Gastrocnemius medialis (tissue), 4 donors: ENCODE results near the gene TMEM126B. TPM values are rescaled to one million over a fixed set of nuclear protein-coding genes. Genes with fewer than 3 reads are reported as not detected.
A peak's percentile ranks its signal among the peaks of the same experiment; 100 is the strongest.

Experiments
- ATAC-seq, 2 donors: fragments of 150-250 bp; one replicate each; pipeline ENCODE4 v1.9.1; 2016
- DNase-seq, 2 donors: peaks; one replicate each; pipeline ENCODE4 v3.0.0-alpha.2; 2019
- H3K27ac ChIP-seq, 4 donors: fragments of 200-600 bp; sonication (generic); 1 replicate in 1 of 4; 2 replicates in 3 of 4; pipeline ENCODE4 v1.5.1; 2016 to 2018; ENCODE audit warnings: mild to moderate bottlenecking in 2 of 4, moderate library complexity in 1 of 4
- H3K27me3 ChIP-seq, 3 donors: fragments of 200-600 bp; sonication (generic) in 2 of 3; 1 replicate in 1 of 3; 2 replicates in 2 of 3; pipeline versions ENCODE4 v1.5.1 to v1.6.0; 2016 to 2019; ENCODE audit warnings: mild to moderate bottlenecking in 1 of 3, moderate library complexity in 1 of 3
- H3K36me3 ChIP-seq, 2 donors: fragments of 200-600 bp; sonication (generic) in 1 of 2; one replicate each; pipeline ENCODE4 v1.5.1; 2017 to 2018
- H3K4me1 ChIP-seq, 2 donors: fragments of 200-600 bp; sonication (generic) in 1 of 2; one replicate each; pipeline ENCODE4 v1.5.1; 2016 to 2017; ENCODE audit warnings: mild to moderate bottlenecking in 2 of 2
- H3K4me3 ChIP-seq, 4 donors: fragments of 200-600 bp; sonication (generic) in 3 of 4; 1 replicate in 1 of 4; 2 replicates in 3 of 4; pipeline ENCODE4 v1.5.1; 2016 to 2019; ENCODE audit warnings: mild to moderate bottlenecking in 2 of 4
- H3K9me3 ChIP-seq, 3 donors: fragments of 200-600 bp; sonication (generic) in 2 of 3; 1 replicate in 1 of 3; 2 replicates in 2 of 3; pipeline ENCODE4 v1.5.1; 2016 to 2019
- CTCF ChIP-seq, 5 experiments: fragments of 450-650 bp in 3 of 5; fragments of 200-600 bp in 2 of 5; sonication (generic) in 2 of 5; IDR thresholded peaks in 4 of 5; conservative IDR thresholded peaks in 1 of 5; 1 replicate in 4 of 5; 2 replicates in 1 of 5; pipeline ENCODE4 v1.5.1; 2016 to 2019; ENCODE audit warnings: antibody characterized with exemption in 5 of 5, mild to moderate bottlenecking in 3 of 5, moderate library complexity in 3 of 5
- POLR2A ChIP-seq, 2 donors: fragments of 450-650 bp; IDR thresholded peaks; one replicate each; pipeline ENCODE4 v1.6.1; 2017; ENCODE audit warnings: antibody characterized with exemption in 2 of 2, mild to moderate bottlenecking in 2 of 2, moderate library complexity in 2 of 2
- in situ Hi-C, 4 donors: fragments of 200-750 bp; cut with MboI; loops; one replicate each; pipeline versions ENCODE4 v1.15.0 to v1.8.0; 2017; ENCODE audit warnings: low sequenced_read_pairs in 4 of 4
- intact Hi-C: fragments of 100-400 bp; cut with DNase I; formaldehyde crosslinking; loops from one replicate; pipeline ENCODE4 v1.15.1; 2023; ENCODE audit warnings: low total_unique reads
- total RNA-seq, 4 donors: library from RNA; depleted of rRNA; stranded (reverse); fragments of >200 nt; gene quantifications; one replicate each; pipeline versions ENCODE4 v1.1.0 to v1.2.3, GENCODE V29; 2016

TMEM126B gene
- total RNA-seq, 4 donors from 2014 or later, result 13.6 to 38.6 (median 28.6) TPM

GRCh38 chr11:85595285-85595884, 33.0 kb upstream of the TMEM126B start:
- no peaks in the 10 kb centered on the region for H3K9me3 ChIP-seq
- no peaks in the 10 kb centered on the region for H3K36me3 ChIP-seq
- in situ Hi-C loops (loop anchor here in 2 of 4 donors (25.0 kb wide), 1 partner anchor 242 kb away; no protein-coding TSS in a partner anchor), intact Hi-C loops (loop anchor here (2.0 to 10.0 kb wide), 3 partner anchors 69 to 619 kb away; partner anchors contain the start of gene CREBZF)
- H3K4me1 ChIP-seq, result no peaks in the 10 kb centered on the region
- no peaks in the 10 kb centered on the region for H3K27me3 ChIP-seq
- TF ChIP-seq POLR2A (IDR thresholded peaks at IDR 0.05) (no peak), CTCF (IDR thresholded peaks at IDR 0.05 in 4 of 5, conservative IDR thresholded peaks at IDR 0.05 in 1 of 5) (peak; percentile 40 to 78 (median 67))
- DNase-seq, result no peak
- no peak overlapping the region for H3K27ac ChIP-seq
- no peak for ATAC-seq
- no peak overlapping the region for H3K4me3 ChIP-seq

GRCh38 chr11:85596886-85597285, 31.5 kb upstream of the TMEM126B start:
- in situ Hi-C loops, result loop anchor here in 2 of 4 donors (25.0 kb wide), 1 partner anchor 240 kb away; no protein-coding TSS in a partner anchor
- H3K4me3 ChIP-seq, result no peak overlapping the region
- no peaks in the 10 kb centered on the region for H3K36me3 ChIP-seq
- intact Hi-C loops, result loop anchor here (10.0 kb wide), 2 partner anchors 228 to 618 kb away; no protein-coding TSS in a partner anchor
- no peak for ATAC-seq
- no peak overlapping the region for H3K27ac ChIP-seq
- TF ChIP-seq CTCF (IDR thresholded peaks at IDR 0.05 in 4 of 5, conservative IDR thresholded peaks at IDR 0.05 in 1 of 5), result no peak
- TF ChIP-seq POLR2A (IDR thresholded peaks at IDR 0.05), result no peak
- no peak for DNase-seq
- H3K9me3 ChIP-seq, result no peaks in the 10 kb centered on the region
- H3K27me3 ChIP-seq, result no peaks in the 10 kb centered on the region
- no peaks in the 10 kb centered on the region for H3K4me1 ChIP-seq

- Histone ChIP-seq H3K36me3 (no peaks in the 10 kb centered on the region), H3K27me3 (no peaks in the 10 kb centered on the region), H3K4me1 (no peaks in the 10 kb centered on the region), H3K9me3 (no peaks in the 10 kb centered on the region), H3K4me3 (no peak overlapping the region), H3K27ac (no peak overlapping the region)
- no peak for ATAC-seq
- TF ChIP-seq POLR2A (IDR thresholded peaks at IDR 0.05), result no peak
- no peak for TF ChIP-seq CTCF (IDR thresholded peaks at IDR 0.05 in 4 of 5, conservative IDR thresholded peaks at IDR 0.05 in 1 of 5)
- in situ Hi-C loops, result loop anchor here in 2 of 4 donors (25.0 kb wide), 1 partner anchor 238 kb away; no protein-coding TSS in a partner anchor
- no peak for DNase-seq
- intact Hi-C loops, result loop anchor here (10.0 kb wide), 2 partner anchors 226 to 616 kb away; no protein-coding TSS in a partner anchor
Observed at GRCh38 chr11:85599083-85599482, 29.3 kb upstream of the TMEM126B start.

DNA sequence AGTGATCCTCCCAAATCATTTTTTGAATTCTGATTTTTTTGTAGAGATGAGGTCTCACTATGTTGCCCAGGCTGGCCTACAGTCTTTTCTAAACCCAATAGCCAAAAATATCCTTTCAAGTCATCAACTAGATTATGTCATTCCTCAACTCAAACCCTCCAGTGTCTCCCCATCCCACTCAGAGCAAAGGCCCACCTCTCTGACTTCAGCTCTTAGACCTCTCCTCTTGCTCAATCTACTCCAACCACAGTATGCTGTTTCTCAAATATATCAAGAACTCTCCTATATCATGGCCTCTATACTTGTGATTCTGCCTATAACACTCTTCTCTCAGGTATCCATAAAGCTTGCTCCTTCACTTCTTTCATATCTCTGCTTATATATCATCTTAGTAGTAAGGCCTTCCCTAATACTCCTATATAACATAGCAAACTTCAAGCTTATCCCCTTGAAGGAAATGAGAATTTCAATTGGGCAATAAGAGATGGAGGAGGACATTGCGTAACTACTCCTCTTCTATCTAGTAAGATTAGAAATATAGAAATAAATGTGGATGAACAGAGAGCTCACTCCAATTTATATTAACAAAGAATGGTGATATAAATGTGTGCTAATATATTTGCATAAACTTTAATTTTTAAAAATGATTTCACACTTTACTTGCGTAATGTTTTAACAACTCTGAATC, 25.7 kb upstream of the TMEM126B start:
- TF ChIP-seq CTCF (IDR thresholded peaks at IDR 0.05 in 4 of 5, conservative IDR thresholded peaks at IDR 0.05 in 1 of 5) (no peak), POLR2A (IDR thresholded peaks at IDR 0.05) (no peak)
- H3K27me3 ChIP-seq, result no peaks in the 10 kb centered on the region
- H3K36me3 ChIP-seq, result no peaks in the 10 kb centered on the region
- H3K4me3 ChIP-seq, result no peak overlapping the region
- ATAC-seq (no peak), DNase-seq (no peak)
- in situ Hi-C loops (loop anchor here in 2 of 4 donors (25.0 kb wide), 2 partner anchors 235 to 635 kb away; partner anchors contain the start of gene EED (in 1 of the 2)), intact Hi-C loops (no loop called here)
- no peak overlapping the region for H3K27ac ChIP-seq
- no peaks in the 10 kb centered on the region for H3K4me1 ChIP-seq
- H3K9me3 ChIP-seq, result no peaks in the 10 kb centered on the region
